ENCODE measurements around the gene GNAQ.
"Not testable (repeated sequence)": the region's sequence is repeated elsewhere in the genome, so short reads cannot be mapped to it uniquely, and the experiment has no call there.

GNAQ gene

DNA sequence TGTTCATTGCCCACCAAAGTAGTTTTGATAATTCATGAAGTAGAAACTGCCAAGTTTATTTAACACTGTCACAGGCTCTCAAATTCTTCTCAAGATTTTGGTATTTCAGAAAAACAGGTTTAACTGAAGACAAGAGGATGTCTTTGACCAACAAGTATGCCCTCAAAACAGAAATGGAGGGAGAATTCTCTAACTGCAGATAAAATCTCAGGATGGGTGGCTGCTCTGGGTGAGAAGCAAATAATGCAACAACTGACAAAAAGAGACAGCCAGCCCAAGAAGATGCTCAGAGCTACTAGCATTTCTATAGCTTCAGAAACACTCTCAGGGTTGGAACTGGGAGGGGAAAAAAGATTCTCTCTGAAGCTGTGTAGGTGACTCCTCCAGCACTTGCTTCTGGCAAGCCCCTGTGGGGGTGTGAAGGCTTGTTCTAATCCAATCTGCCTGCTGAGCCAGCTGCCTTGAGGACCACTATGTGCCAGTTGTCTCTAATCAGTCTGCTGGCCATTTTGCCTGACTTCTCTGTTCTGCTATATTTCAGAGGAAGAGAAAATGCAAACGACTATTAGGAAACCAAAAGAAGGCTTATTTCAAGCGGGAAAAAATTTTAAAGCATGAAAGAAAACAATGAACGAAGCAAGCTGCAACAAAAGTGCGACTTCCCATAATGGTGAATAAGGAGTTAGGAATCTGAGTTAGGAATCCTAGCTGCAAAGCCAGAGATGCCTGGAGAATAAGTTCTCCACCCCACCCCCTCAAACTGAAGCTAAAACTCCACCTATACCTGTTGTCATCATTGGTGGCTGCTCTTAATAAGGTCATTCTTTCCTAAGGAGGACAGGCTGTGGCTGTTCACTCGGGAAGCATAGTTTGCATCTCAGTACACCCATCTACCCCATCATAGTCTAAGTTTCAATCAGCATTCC lies 147.5 kb downstream of the GNAQ start:
- Mint-ChIP-seq H3K27me3 (ENCODE audit: low read depth, poor library complexity) (no peaks in the 10 kb centered on the region), H3K4me3 (no peak overlapping the region), H3K36me3 (ENCODE audit: low read depth) (no peaks in the 10 kb centered on the region), H3K27ac (no peak overlapping the region), H3K4me1 (peaks cover 31% of the 10 kb centered on the region), H3K9me3 (no peaks in the 10 kb centered on the region)
- no peak for TF ChIP-seq CTCF (IDR thresholded peaks at IDR 0.05)
- DNase-seq, result no peak

GRCh38 chr9:77883133-77883532 lies 148.5 kb downstream of the GNAQ start:
- no peak for TF ChIP-seq CTCF (IDR thresholded peaks at IDR 0.05)
- no peaks in the 10 kb centered on the region for H3K36me3 Mint-ChIP-seq (ENCODE audit: low read depth)
- no peaks in the 10 kb centered on the region for H3K27me3 Mint-ChIP-seq (ENCODE audit: low read depth, poor library complexity)
- no peak for DNase-seq
- no peaks in the 10 kb centered on the region for H3K9me3 Mint-ChIP-seq
- peak overlapping the region; percentile 62 for H3K27ac Mint-ChIP-seq
- H3K4me1 Mint-ChIP-seq, result peaks cover 37% of the 10 kb centered on the region
- H3K4me3 Mint-ChIP-seq, result no peak overlapping the region

GRCh38 chr9:77882294-77882693 lies 149.3 kb downstream of the GNAQ start:
- no peaks in the 10 kb centered on the region for H3K9me3 Mint-ChIP-seq
- peaks cover 46% of the 10 kb centered on the region for H3K4me1 Mint-ChIP-seq
- no peak for TF ChIP-seq CTCF (IDR thresholded peaks at IDR 0.05)
- no peaks in the 10 kb centered on the region for H3K27me3 Mint-ChIP-seq (ENCODE audit: low read depth, poor library complexity)
- no peak for DNase-seq
- no peaks in the 10 kb centered on the region for H3K36me3 Mint-ChIP-seq (ENCODE audit: low read depth)
- H3K27ac Mint-ChIP-seq, result no peak overlapping the region
- H3K4me3 Mint-ChIP-seq, result no peak overlapping the region

- not testable (repeated sequence) for H3K27me3 Mint-ChIP-seq (ENCODE audit: low read depth, poor library complexity); H3K9me3 Mint-ChIP-seq; H3K27ac Mint-ChIP-seq; H3K4me3 Mint-ChIP-seq; H3K36me3 Mint-ChIP-seq (ENCODE audit: low read depth); DNase-seq
- peaks cover 52% of the 10 kb centered on the region for H3K4me1 Mint-ChIP-seq
Observed at GRCh38 chr9:77881634-77882033, 150.0 kb downstream of the GNAQ start.

DNA sequence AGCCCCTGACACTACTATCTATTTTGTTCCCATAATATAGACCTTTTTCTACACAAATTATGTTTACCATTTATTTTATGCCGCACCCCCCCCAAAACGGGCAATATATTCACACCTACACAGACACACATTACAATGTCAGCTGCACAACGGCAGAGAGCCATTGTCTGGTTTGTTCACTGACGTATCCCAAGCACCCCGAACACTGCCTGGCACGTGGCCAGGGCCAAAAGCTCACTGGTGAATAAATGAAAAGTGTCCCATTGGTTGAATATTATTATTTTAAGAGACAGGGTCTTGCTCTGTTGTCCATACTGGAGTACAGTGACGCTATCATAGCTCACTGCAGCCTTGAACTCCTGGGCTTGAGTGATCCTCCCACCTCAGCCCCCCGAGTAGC lies 150.5 kb downstream of the GNAQ start:
- Mint-ChIP-seq H3K36me3 (ENCODE audit: low read depth) (no peaks in the 10 kb centered on the region), H3K4me3 (no peak overlapping the region), H3K27ac (no peak overlapping the region), H3K4me1 (peaks cover 57% of the 10 kb centered on the region), H3K27me3 (ENCODE audit: low read depth, poor library complexity) (no peaks in the 10 kb centered on the region), H3K9me3 (no peaks in the 10 kb centered on the region)
- no peak for TF ChIP-seq CTCF (IDR thresholded peaks at IDR 0.05)
- no peak for DNase-seq

DNA sequence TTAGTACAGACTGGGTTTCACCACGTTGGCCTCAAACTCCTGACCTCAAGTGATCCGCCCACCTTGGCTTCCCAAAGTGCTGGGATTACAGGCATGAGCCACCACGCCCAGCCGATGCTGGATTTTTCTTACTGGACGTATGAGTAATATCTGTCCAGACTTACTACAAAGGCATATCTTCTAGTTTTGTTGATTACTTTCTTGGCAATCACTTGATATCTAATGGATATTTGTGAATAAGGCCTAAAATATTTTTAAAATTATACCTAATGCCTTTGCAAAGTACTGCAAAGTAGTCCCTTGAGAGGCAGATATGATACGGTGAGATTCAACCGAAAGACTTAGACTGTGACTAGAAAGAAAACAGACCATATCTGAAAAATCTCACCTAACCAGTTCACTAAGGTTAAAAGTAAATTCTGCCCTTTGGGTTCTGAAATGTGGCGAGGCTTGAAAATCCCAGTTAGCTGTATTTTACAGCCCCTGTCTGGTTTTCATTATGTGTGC lies 152.1 kb downstream of the GNAQ start:
- Mint-ChIP-seq H3K4me1 (peaks cover 51% of the 10 kb centered on the region), H3K27me3 (ENCODE audit: low read depth, poor library complexity) (no peaks in the 10 kb centered on the region), H3K4me3 (no peak overlapping the region), H3K9me3 (no peaks in the 10 kb centered on the region), H3K27ac (no peak overlapping the region), H3K36me3 (ENCODE audit: low read depth) (no peaks in the 10 kb centered on the region)
- TF ChIP-seq CTCF (IDR thresholded peaks at IDR 0.05), result no peak
- DNase-seq, result no peak

DNA sequence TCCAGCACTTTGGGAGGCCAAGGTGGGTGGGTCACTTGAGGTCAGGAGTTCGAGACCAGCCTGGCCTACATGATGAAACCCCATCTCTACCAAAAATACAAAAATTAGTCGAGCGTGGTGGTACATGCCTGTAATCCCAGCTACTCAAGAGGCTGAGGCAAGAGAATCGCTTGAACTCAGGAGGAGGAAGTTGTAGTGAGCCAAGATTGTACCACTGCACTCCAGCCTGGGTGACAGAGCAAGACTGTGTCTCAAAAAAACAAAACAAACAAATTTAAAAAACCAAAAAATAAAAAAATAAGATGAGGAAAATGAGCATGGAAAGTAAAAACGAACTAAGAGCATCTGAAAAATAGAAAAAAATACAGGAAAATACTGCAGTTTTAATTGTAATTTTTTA lies 152.8 kb downstream of the GNAQ start:
- peak overlapping the region; percentile 59 for H3K27ac Mint-ChIP-seq
- peaks cover 44% of the 10 kb centered on the region for H3K4me1 Mint-ChIP-seq
- not testable (repeated sequence) for H3K4me3 Mint-ChIP-seq; H3K27me3 Mint-ChIP-seq (ENCODE audit: low read depth, poor library complexity); H3K36me3 Mint-ChIP-seq (ENCODE audit: low read depth); H3K9me3 Mint-ChIP-seq; DNase-seq
